ENCODE measurements around the gene GNL1.
A peak's percentile ranks its signal among the peaks of the same experiment; 100 is the strongest.
"Not testable (repeated sequence)": the region's sequence is repeated elsewhere in the genome, so short reads cannot be mapped to it uniquely, and the experiment has no call there.

Gene GNL1

DNA sequence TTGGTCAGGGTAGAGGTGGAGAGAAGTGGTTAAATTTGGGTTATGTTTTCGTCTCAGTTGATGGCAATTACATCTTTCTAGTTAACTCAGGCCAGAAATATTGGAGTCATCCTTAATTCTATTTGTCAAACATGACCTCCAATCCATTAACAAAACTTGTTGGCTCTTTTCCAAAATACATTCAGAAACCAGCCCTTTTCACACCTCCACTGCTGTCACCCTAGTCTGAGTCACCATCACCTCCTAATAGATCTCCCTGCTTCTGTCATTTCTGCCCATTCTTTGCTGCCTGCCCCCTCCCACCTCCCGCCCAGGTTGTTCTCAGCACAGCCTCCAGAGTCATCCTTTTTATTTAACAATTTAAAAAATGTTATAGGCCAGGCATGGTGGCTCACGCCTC lies 12.0 kb upstream of the GNL1 start:
- peak; percentile 31 for DNase-seq

- DNase-seq: no peak
Observed at GRCh38 chr6:30565772-30566171, 9.5 kb upstream of the GNL1 start.

- DNase-seq: no peak
Observed at GRCh38 chr6:30564114-30564513, 7.8 kb upstream of the GNL1 start.

DNA sequence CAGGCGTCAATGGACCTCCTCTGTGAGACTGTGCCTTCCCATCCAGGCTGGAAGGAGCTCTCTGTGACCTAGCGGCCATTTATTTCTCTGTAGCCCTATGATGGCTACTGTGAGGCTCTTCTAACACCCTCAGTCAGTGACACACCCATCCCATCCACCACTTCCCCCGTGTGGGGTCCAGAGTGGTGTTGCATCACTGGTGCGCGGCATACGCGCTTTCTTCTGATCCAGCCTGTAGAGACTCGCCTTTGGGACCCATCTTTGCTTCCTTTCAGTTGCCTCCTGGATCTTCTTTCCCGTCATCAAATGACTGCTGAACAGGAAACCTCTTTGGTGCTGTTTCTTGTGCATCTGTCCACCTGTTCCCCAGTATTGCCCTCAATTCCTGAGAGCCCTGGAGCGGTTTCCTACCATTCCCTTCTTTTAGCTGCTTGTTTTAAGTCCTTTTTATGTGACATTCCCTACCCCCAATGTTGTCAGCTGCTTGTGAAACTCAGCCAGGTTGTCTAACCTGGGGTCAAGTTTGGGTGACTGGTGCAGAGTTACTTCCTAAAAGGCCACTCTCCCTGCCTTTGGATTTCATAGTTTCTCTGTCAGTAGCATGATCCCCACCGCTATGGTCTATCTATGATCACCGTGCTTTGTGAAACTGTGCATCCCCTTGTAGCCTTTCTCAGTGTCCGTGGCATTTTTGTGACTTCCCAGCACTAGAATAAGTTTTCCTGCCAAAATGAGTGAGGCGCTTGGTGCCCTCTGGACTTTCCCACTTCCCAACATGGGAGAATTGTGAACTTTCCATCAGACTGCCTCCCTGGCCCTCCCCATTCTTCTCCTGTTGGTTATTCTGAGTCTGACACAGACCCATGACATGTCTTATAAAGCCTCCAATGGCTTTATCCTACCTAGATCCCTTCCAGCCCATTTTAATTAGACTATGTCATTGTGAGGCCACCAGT lies 6.5 kb upstream of the GNL1 start:
- no peak for DNase-seq

GRCh38 chr6:30560930-30561329 lies 4.6 kb upstream of the GNL1 start:
- DNase-seq: no peak

GRCh38 chr6:30557683-30557981 lies 1.3 kb upstream of the GNL1 start:
- peak; percentile 59 for DNase-seq

DNA sequence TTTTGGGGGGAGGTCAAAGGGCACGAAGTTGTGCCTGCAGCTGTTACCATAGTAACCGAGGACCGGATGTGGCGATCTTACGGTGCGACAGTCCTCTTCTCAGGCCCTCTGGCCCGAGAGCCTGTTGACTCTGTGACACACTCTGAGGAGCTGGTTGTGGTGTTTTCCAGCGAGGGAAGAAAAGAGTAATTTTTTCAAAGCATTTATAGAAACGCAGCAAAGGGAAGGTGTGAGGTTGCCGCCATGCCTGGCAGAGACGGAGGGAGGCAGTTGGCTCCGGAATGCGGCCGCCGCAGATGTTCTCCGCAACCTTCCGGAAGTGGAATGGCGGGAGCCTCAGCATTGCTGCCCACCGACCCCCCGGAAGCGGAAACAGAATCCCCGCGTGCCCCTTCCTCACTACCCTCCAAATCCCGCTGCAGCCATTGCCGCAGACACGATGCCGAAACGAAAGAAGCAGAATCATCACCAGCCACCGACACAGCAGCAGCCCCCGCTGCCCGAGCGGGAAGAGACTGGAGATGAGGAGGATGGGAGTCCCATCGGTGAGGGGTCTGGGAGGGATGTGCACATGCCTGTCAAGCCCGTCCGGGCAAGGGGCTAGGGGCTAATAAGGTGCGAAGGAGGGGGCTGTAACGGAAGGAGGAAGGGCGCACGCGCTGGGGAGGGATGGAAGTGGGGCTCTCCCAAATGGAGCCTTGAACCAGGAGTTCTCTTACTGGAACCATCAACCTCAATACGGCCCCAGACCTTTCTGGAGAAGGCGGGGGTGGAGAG lies 805 bp upstream of the GNL1 start, which contains the start of gene PRR3:
Gene PRR3, plus strand, starts transcription at position 390 of the 777 bp plus-strand sequence. Its CDS starts 50 bp downstream, at position 440.
- peak; percentile 72 for DNase-seq

- DNase-seq: no peak
Observed at GRCh38 chr6:30555816-30556065, 548 bp downstream of the GNL1 start.

- no peak for DNase-seq
Observed at GRCh38 chr6:30554962-30555815, 1.1 kb downstream of the GNL1 start.

DNA sequence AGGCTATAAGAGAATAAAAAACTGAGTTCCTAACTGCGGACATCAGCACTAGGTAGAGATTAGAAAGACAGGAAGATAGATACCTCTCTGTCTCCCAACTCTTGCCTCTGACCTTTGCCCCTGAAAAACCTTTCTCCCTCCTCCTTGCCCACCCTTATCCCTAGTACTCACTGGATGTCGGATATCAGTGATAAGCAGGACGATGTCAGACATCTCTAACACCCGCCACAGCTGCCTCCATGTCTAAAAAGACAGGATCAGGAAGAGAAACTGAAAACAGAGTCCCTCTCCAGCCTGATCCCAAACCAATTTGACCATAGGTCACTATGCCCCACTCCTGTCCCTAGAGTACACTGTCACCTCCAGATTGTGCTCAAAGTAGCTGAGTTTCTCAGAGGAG lies 1.9 kb downstream of the GNL1 start:
- no peak for DNase-seq

DNA sequence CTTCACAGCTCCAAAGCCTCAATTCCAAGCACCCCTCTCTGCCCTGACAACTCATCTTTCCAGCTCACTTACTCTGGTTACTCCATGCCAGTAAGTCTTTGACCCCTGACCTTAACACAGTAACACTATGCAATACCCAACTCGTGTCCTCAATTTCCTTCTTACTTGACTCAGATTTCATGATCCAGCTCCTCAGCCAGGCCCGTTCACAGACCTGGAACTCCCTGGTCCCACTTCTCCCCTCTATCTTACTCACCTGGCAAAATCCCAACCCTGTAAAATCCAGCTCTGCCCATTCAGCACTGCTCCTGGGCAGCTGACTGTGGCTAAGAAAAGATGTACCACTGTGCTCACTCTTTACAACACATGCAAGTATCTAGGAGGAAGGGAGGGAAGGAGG lies 7.9 kb downstream of the GNL1 start:
- no peak for DNase-seq

DNA sequence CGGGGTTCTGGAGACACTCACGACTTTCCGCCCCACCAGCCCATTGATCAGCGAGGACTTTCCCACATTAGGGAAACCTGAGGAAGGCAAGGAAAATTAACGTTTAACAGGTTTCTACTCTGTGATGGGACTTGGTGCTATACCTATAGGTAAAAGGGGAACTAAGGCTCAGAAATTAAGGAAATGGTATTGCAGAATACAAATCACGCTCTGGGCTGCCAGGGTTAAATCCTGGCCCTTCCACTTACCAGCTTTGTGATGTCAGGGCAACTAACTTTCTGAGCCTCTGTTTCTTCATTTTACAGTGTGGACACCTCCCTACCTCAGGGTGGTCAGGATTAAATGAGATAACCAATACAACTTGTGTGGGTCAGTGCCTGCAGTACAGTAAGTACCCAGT lies 8.8 kb downstream of the GNL1 start:
- DNase-seq: no peak

GRCh38 chr6:30544666-30545272 lies 11.5 kb downstream of the GNL1 start:
- DNase-seq: no peak

DNA sequence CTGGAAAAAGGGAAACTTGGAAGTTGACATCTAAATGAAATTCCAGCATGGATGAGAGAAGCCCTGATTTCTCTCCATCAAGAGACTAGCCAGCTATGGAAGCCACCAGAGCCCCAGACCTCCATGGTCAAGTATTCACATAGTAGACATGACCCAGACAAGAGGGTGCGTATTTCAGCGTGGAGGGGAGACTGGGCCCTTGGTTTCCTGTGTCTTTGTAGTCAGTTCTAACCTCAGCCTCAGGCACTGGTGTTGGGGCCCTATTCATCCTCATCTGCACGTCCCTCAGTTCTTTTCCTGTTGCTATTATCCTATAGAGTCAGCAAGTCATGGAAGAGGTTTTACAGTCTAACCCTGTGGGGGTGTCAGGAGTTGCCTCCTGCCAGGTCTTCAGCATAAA lies 12.5 kb downstream of the GNL1 start:
- DNase-seq: no peak

DNA sequence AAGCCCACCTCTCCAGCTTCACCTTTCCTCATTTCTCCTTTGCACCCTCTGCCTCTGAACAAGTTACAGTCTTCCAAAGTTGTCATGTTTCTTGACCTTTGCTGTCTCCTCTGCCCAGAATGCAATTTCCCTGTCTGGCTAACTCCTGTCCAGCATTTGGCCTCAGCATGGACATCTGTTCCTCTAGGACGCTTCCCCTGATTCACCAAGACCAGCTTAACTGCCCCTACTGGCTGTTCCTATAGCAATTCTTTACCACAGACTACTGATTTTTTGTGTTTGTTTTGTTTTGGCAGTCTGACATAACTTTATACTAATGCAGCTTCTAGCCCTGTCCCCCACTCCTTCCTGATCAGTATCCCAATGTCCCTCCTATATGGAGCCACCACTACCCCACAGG lies 13.4 kb downstream of the GNL1 start:
- DNase-seq: no peak

- no peak for DNase-seq
Observed at GRCh38 chr6:30542404-30542725, 13.9 kb downstream of the GNL1 start.

DNA sequence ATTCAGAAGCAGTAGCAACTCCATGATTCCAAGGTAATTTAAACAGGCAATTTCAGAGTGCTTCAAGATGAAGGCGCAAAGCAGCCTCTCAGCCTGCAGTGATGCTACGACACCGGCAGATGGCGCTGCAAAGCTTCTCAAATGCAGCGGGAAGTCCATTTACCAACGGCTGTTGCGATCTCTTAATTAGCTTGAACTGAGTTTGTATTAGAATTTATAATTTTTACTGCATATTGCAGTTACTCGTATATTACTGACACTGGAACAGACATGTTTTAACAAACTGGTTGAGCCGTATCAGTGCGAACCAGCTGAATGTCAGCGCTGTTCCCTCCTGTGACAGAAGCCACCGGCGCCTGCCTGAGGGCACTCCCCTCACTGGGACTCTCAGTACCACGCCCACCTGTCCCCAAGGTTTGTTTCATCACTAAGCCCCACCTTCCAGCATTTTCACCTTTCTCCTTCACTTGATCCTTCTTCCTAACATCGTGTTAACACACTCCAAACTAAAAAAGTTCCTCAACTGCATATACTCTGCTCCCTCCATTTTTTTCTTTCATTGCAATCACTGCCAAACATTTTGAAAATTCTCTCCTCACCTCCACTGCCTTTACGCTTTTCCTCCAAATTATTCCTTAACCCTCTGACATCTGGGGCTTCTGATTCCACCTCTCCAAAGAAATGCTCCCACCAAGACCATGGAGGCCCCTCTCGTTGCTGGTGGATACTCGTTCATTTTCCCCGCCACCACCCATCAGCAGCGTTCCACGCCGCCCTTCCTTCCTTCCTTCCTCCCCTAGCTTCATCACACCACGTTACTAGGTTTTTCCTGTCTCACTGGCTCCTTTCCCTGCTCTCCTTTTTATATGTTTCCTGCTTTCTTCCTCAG lies 14.5 kb downstream of the GNL1 start:
- DNase-seq: peak; percentile 80

GRCh38 chr6:30537931-30538330 lies 18.4 kb downstream of the GNL1 start:
- no peak for DNase-seq

DNA sequence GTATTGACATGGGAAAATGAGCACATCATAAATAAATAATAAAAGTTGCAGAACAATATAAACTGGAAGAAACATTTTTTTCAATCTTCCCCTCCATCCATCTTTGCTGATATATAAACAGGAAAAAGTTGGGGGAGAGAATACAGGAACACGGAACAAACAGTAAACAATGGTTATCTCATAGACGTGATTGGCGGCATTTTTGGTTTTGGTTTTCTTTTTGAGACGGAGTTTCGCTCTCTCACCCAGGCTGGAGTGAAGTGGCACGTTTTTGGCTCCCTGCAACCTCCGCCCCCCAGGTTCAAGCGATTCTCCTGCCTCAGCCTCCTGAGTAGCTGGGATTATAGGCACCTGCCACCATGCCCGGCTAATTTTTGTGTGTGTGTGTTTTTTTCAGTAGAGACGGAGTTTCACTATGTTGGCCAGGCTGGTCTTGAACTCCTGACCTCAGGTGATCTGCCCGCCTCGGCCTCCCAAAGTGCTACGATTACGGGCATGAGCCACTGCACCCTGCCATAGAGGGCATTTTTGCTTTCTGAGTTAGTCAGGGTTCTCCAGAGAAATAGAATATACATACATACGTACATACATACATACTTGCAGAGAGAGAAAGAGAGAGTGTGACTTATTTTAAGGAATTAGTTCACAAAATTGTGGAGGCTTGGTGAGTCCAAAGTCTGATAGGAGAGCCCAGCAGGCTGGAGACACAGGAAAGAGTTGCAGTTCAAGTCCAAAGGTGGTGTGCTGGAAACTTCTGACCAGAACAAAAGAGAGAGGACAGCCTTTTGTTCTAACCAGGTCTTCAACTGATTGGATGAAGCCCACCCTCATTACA lies 22.6 kb downstream of the GNL1 start:
- DNase-seq: no peak

- no peak for DNase-seq
Observed at GRCh38 chr6:30530014-30530413, 26.3 kb downstream of the GNL1 start.

DNA sequence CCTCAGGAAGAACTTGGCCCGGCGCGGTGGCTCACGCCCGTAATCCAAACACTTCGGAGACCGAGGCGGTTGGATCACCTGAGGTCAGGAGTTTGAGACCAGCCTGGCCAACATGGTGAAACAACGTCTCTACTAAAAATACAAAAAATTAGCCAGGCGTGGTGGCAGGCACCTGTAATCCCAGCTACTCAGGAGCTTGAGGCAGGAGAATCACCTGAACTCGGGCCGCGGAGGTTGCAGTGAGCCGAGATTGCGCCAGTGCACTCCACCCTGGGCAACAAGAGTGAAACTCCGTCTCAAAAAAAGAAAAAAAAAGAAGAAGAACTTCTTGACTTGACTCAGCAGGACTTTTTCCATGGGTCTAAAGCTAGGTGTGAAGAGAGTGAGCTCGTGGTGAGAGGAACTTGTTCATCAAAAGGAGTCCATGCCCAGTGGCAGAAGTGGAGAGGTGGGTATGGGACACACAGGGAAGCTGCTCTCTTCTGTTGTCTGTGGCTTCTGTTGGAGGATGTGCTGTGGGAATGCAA lies 26.9 kb downstream of the GNL1 start:
- not testable (repeated sequence) for DNase-seq
